Measurements from ENCODE around the gene TRAPPC1. TPM values are rescaled to one million over a fixed set of nuclear protein-coding genes. Genes with fewer than 3 reads are reported as not detected.

TRAPPC1 gene
- polyA plus RNA-seq, 1 of the 3 experiments (the other 2 are of a cell fraction) = 555 TPM

DNA sequence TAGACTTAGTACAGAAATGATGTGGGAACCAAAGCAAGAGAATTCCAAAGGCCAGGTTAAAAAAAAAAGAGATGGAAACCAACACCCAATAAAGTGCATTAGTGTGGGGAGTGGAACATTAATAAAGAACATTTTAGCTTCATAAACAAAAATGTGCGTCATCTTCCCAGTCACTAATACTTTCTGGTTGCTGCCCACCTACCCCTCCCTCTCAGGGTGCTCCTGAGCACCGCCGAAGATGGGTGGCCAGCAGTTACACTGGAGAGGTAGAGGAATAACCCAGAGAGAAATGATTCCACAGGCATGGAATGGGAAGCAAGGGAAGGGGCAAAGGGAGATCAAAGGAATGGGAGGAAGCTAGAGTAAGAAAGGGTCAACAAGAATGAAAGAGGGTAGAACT, 49.1 kb downstream of the TRAPPC1 start (continued):
- no peak for TF ChIP-seq USF2 (IDR thresholded peaks at IDR 0.05; ENCODE audit: borderline replicate concordance, low read depth, low read length)
- TF ChIP-seq, protein P1, sequence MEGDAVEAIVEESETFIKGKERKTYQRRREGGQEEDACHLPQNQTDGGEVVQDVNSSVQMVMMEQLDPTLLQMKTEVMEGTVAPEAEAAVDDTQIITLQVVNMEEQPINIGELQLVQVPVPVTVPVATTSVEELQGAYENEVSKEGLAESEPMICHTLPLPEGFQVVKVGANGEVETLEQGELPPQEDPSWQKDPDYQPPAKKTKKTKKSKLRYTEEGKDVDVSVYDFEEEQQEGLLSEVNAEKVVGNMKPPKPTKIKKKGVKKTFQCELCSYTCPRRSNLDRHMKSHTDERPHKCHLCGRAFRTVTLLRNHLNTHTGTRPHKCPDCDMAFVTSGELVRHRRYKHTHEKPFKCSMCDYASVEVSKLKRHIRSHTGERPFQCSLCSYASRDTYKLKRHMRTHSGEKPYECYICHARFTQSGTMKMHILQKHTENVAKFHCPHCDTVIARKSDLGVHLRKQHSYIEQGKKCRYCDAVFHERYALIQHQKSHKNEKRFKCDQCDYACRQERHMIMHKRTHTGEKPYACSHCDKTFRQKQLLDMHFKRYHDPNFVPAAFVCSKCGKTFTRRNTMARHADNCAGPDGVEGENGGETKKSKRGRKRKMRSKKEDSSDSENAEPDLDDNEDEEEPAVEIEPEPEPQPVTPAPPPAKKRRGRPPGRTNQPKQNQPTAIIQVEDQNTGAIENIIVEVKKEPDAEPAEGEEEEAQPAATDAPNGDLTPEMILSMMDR (IDR thresholded peaks at IDR 0.05) = no peak
- no peak for TF ChIP-seq ZBTB33 (IDR thresholded peaks at IDR 0.05; ENCODE audit: borderline replicate concordance, low read depth)
- TF ChIP-seq MXI1 (IDR thresholded peaks at IDR 0.05; ENCODE audit: low read depth, low read length) = no peak

GRCh38 chr17:7882068-7882467, 49.7 kb downstream of the TRAPPC1 start:
- no peak overlapping the region for H3K9ac ChIP-seq
- TF ChIP-seq FOXJ3 (CRISPR knock-in tag; IDR thresholded peaks at IDR 0.05) = no peak
- TF ChIP-seq MXI1 (IDR thresholded peaks at IDR 0.05; ENCODE audit: low read depth, low read length) = peak; percentile 72; the same call in 1 of the 2 replicates
- TF ChIP-seq MAX (IDR thresholded peaks at IDR 0.05; ENCODE audit: low read depth) = no peak
- 54% methylated on average over 7 of the region's 7 CpGs for WGBS (ENCODE audit: low lambda C conversion rate)

More at GRCh38 chr17:7882068-7882467, 49.7 kb downstream of the TRAPPC1 start:
- Histone ChIP-seq H3F3A (replicated peaks; ENCODE audit: insufficient read depth) (peaks cover 30% of the 10 kb centered on the region), H2AFZ (ENCODE audit: low read depth) (no peak overlapping the region), H3K27me3 (ENCODE audit: insufficient read depth) (no peaks in the 10 kb centered on the region), H3K9me2 (no peaks in the 10 kb centered on the region), H3K27ac (ENCODE audit: low read depth in 2 of 2, low read length in 1 of 2) (peak overlapping the region; percentile 69 to 100; a peak in 3 of 4 replicates), H3K4me2 (peak overlapping the region; percentile 66), H3K79me2 (ENCODE audit: insufficient read depth) (peaks cover 16% of the 10 kb centered on the region), H3K9me3 (no peaks in the 10 kb centered on the region), H4K20me1 (ENCODE audit: insufficient read depth) (no peaks in the 10 kb centered on the region), H3K4me1 (ENCODE audit: control insufficient read depth in 1 of 2, insufficient read depth in 2 of 2, low read depth in 1 of 2, low read length in 1 of 2) (peaks cover 13 to 53% of the 10 kb centered on the region in 2 experiments), H3K36me3 (replicated peaks in 1 of 2; ENCODE audit: control insufficient read depth in 1 of 2, insufficient read depth in 2 of 2, low read length in 1 of 2) (peaks cover 22 to 37% of the 10 kb centered on the region in 2 experiments), H3K4me3 (ENCODE audit: low read depth in 2 of 2, low read length in 1 of 2) (peak overlapping the region; percentile 1 to 2; a peak in 1 of 4 replicates)
- ChIA-PET CTCF (interaction anchor here (1.0 to 2.6 kb wide), 4 partner anchors 16 to 45 kb away, joined by 3 to 9 read pairs (median 6); no protein-coding TSS in a partner anchor), POLR2A (no interaction called here)
- no peak for DNase-seq
